ENCODE measurements around the gene PLEKHA6.

Gene PLEKHA6

GRCh38 chr1:204264805-204265204 lies 94.9 kb downstream of the PLEKHA6 start:
- CTCF ChIA-PET, result no interaction called here
- POLR2A ChIA-PET (ENCODE audit: low non-redundant PET), result interaction anchor here (0.5 kb wide), 1 partner anchor 36 kb away, joined by 3 read pairs; no protein-coding TSS in a partner anchor

GRCh38 chr1:204263254-204263910 lies 96.3 kb downstream of the PLEKHA6 start:
- CTCF ChIA-PET, result interaction anchor here (0.6 to 4.5 kb wide), 7 partner anchors 21 to 468 kb away, joined by 3 to 19 read pairs (median 5); no protein-coding TSS in a partner anchor
- TF ChIP-seq CTCF (conservative IDR thresholded peaks at IDR 0.05; ENCODE audit: low read depth), result no peak
- no peak for DNase-seq (ENCODE audit: low spot score)
- POLR2A ChIA-PET (ENCODE audit: low non-redundant PET), result no interaction called here
- H3K27ac ChIP-seq, result no peak overlapping the region

More at GRCh38 chr1:204264805-204265204, 94.9 kb downstream of the PLEKHA6 start:
- no peak for TF ChIP-seq CTCF (conservative IDR thresholded peaks at IDR 0.05; ENCODE audit: low read depth)
- no peak overlapping the region for H3K27ac ChIP-seq
- DNase-seq (ENCODE audit: low spot score), result no peak

- H3K27ac ChIP-seq, result no peak overlapping the region
- POLR2A ChIA-PET (ENCODE audit: low non-redundant PET), result no interaction called here
Measured at GRCh38 chr1:204262506-204263253, 97.0 kb downstream of the PLEKHA6 start.

GRCh38 chr1:204261746-204262505 lies 97.8 kb downstream of the PLEKHA6 start:
- no peak overlapping the region for H3K27ac ChIP-seq
- DNase-seq (ENCODE audit: low spot score), result no peak
- no peak for TF ChIP-seq CTCF (conservative IDR thresholded peaks at IDR 0.05; ENCODE audit: low read depth)
- POLR2A ChIA-PET (ENCODE audit: low non-redundant PET), result no interaction called here
- CTCF ChIA-PET, result interaction anchor here (0.5 to 4.5 kb wide), 6 partner anchors 22 to 241 kb away, joined by 3 to 19 read pairs (median 6); no protein-coding TSS in a partner anchor

More at GRCh38 chr1:204262506-204263253, 97.0 kb downstream of the PLEKHA6 start:
- DNase-seq (ENCODE audit: low spot score), result no peak
- no peak for TF ChIP-seq CTCF (conservative IDR thresholded peaks at IDR 0.05; ENCODE audit: low read depth)
- CTCF ChIA-PET, result interaction anchor here (0.5 to 4.5 kb wide), 10 partner anchors 22 to 240 kb away, joined by 3 to 19 read pairs (median 5); no protein-coding TSS in a partner anchor

- H3K27ac ChIP-seq, result no peak overlapping the region
- ChIA-PET CTCF (interaction anchor here (4.5 to 4.8 kb wide), 2 partner anchors 99 to 102 kb away, joined by 19 to 45 read pairs; no protein-coding TSS in a partner anchor), POLR2A (ENCODE audit: low non-redundant PET) (no interaction called here)
- DNase-seq (ENCODE audit: low spot score), result no peak
- no peak for TF ChIP-seq CTCF (conservative IDR thresholded peaks at IDR 0.05; ENCODE audit: low read depth)
Measured at GRCh38 chr1:204261266-204261665, 98.5 kb downstream of the PLEKHA6 start.
